H9 (cell line): ENCODE measurements around the gene PTPN3. TPM values are rescaled to one million over a fixed set of nuclear protein-coding genes. Genes with fewer than 3 reads are reported as not detected.

Source experiments
- DNase-seq: peaks from one replicate; pipeline ENCODE4 v3.0.0-alpha.2; 2017
- H2AFZ ChIP-seq: one replicate; pipeline ENCODE4 v1.6.1; 2013; ENCODE audit warnings: mild to moderate bottlenecking, low read length, control low read depth, moderate library complexity
- H2AK5ac ChIP-seq: 2 replicates; pipeline ENCODE4 v1.6.1; 2013; ENCODE audit warnings: low read length, control low read depth, mixed read lengths; ENCODE audit not compliant: insufficient read length
- H2BK120ac ChIP-seq: one replicate; pipeline ENCODE4 v1.6.1; 2013; ENCODE audit warnings: low read depth, mild to moderate bottlenecking, low read length, control low read depth, inconsistent platforms; ENCODE audit not compliant: poor library complexity, severe bottlenecking
- H2BK12ac ChIP-seq: 2 replicates; pipeline ENCODE4 v1.6.1; 2013; ENCODE audit warnings: low read length, control low read depth, mixed read lengths, low read depth; ENCODE audit not compliant: insufficient read length
- H2BK15ac ChIP-seq: 2 replicates; pipeline ENCODE4 v1.6.1; 2013; ENCODE audit warnings: low read depth, low read length, control low read depth
- H2BK20ac ChIP-seq: one replicate; pipeline ENCODE4 v1.6.1; 2013; ENCODE audit warnings: low read depth, mild to moderate bottlenecking, low read length, control low read depth, inconsistent platforms; ENCODE audit not compliant: poor library complexity, severe bottlenecking
- H2BK5ac ChIP-seq: 2 replicates; pipeline ENCODE4 v1.6.1; 2013; ENCODE audit warnings: low read length, control low read depth, mixed read lengths; ENCODE audit not compliant: insufficient read length
- H3K14ac ChIP-seq: 2 replicates; pipeline ENCODE4 v1.6.1; 2013; ENCODE audit warnings: low read length, control low read depth; ENCODE audit not compliant: insufficient read depth
- H3K18ac ChIP-seq: 2 replicates; pipeline ENCODE4 v1.6.1; 2013; ENCODE audit warnings: low read depth, mild to moderate bottlenecking, mixed read lengths, low read length, control low read depth; ENCODE audit not compliant: insufficient read length
- H3K23ac ChIP-seq: 2 replicates; pipeline ENCODE4 v1.6.1; 2013; ENCODE audit warnings: low read length, control low read depth, mixed read lengths, low read depth; ENCODE audit not compliant: insufficient read length
- H3K23me2 ChIP-seq: 2 replicates; pipeline ENCODE4 v1.6.1; 2013; ENCODE audit warnings: low read depth, mild to moderate bottlenecking, mixed read lengths, low read length, control low read depth; ENCODE audit not compliant: insufficient read length, poor library complexity, severe bottlenecking
- H3K27ac ChIP-seq: 2 replicates; pipeline ENCODE4 v1.5.1; 2013; ENCODE audit warnings: low read length, control low read depth, mixed read lengths, low read depth; ENCODE audit not compliant: insufficient read length
- H3K27me3 ChIP-seq: 2 replicates; pipeline ENCODE4 v1.6.1; 2013; ENCODE audit warnings: low read length, control low read depth, inconsistent platforms; ENCODE audit not compliant: insufficient read depth
- H3K4ac ChIP-seq: 2 replicates; pipeline ENCODE4 v1.6.1; 2013; ENCODE audit warnings: low read depth, mild to moderate bottlenecking, control low read depth, inconsistent platforms, low read length, moderate library complexity
- H3K4me1 ChIP-seq: 2 replicates; pipeline ENCODE4 v1.6.1; 2013; ENCODE audit warnings: low read length, control low read depth, inconsistent platforms; ENCODE audit not compliant: insufficient read depth
- H3K4me2 ChIP-seq: 2 replicates; pipeline ENCODE4 v1.6.1; 2013; ENCODE audit warnings: low read length, control low read depth, mixed read lengths; ENCODE audit not compliant: insufficient read length, insufficient read depth
- H3K56ac ChIP-seq: 2 replicates; pipeline ENCODE4 v1.6.1; 2013; ENCODE audit warnings: low read depth, mild to moderate bottlenecking, mixed read lengths, low read length, control low read depth; ENCODE audit not compliant: insufficient read length
- H3K79me1 ChIP-seq: 2 replicates; pipeline ENCODE4 v1.6.1; 2013; ENCODE audit warnings: low read depth, mild to moderate bottlenecking, moderate library complexity, low read length, control low read depth, inconsistent platforms; ENCODE audit not compliant: insufficient read depth, poor library complexity, severe bottlenecking
- H3K79me2 ChIP-seq: 2 replicates; pipeline ENCODE4 v1.6.1; 2013; ENCODE audit warnings: low read length, control low read depth, inconsistent platforms; ENCODE audit not compliant: insufficient read depth
- H3K9ac ChIP-seq: 2 replicates; pipeline ENCODE4 v1.6.1; 2013; ENCODE audit warnings: low read length, control low read depth, mixed read lengths; ENCODE audit not compliant: insufficient read length; ENCODE audit errors: extremely low read depth
- H3K9me3 ChIP-seq: one replicate; pipeline ENCODE4 v1.6.1; 2013; ENCODE audit warnings: low read depth, low read length, inconsistent platforms; ENCODE audit not compliant: control insufficient read depth
- H3T11ph ChIP-seq: one replicate; pipeline ENCODE4 v1.6.1; 2013; ENCODE audit warnings: mild to moderate bottlenecking, low read length, control low read depth, inconsistent platforms
- H4K20me1 ChIP-seq: one replicate; pipeline ENCODE4 v1.6.1; 2013; ENCODE audit not compliant: control insufficient read depth, insufficient read length, insufficient read depth
- H4K5ac ChIP-seq: 2 replicates; pipeline ENCODE4 v1.6.1; 2013; ENCODE audit warnings: low read depth, mild to moderate bottlenecking, mixed read lengths, low read length, control low read depth; ENCODE audit not compliant: insufficient read length
- H4K8ac ChIP-seq: replicated peaks from 2 replicates; pipeline ENCODE4 v1.6.1; 2013; ENCODE audit warnings: low read length, control low read depth, mixed read lengths, low read depth; ENCODE audit not compliant: insufficient read length
- H4K91ac ChIP-seq: 2 replicates; pipeline ENCODE4 v1.6.1; 2013; ENCODE audit warnings: low read depth, mild to moderate bottlenecking, moderate library complexity, mixed read lengths, low read length, control low read depth; ENCODE audit not compliant: insufficient read length
- H3K27ac Mint-ChIP-seq, 3 experiments: 2 replicates in 2 of 3; 3 replicates in 1 of 3; pipeline ENCODE4 v1.8.0; 2020 to 2021; ENCODE audit warnings: mixed read lengths in 3 of 3, mild to moderate bottlenecking in 1 of 3, moderate library complexity in 1 of 3
- H3K27me3 Mint-ChIP-seq: 2 replicates; pipeline ENCODE4 v1.8.0; 2021; ENCODE audit warnings: low read depth, mild to moderate bottlenecking, moderate library complexity, mixed read lengths
- H3K36me3 Mint-ChIP-seq, 3 experiments: 2 replicates in 2 of 3; 3 replicates in 1 of 3; pipeline ENCODE4 v1.8.0; 2020 to 2021; ENCODE audit warnings: low read depth in 3 of 3, mixed read lengths in 3 of 3; ENCODE audit not compliant: insufficient read depth in 1 of 3
- H3K4me1 Mint-ChIP-seq, 2 experiments: 2 replicates each; pipeline ENCODE4 v1.8.0; 2020; ENCODE audit warnings: mixed read lengths in 2 of 2
- H3K4me3 Mint-ChIP-seq, 2 experiments: 2 replicates in 1 of 2; 3 replicates in 1 of 2; pipeline ENCODE4 v1.8.0; 2020 to 2021; ENCODE audit warnings: mild to moderate bottlenecking in 2 of 2, mixed read lengths in 2 of 2, moderate library complexity in 1 of 2
- H3K9me3 Mint-ChIP-seq, 2 experiments: 2 replicates in 1 of 2; 3 replicates in 1 of 2; pipeline ENCODE4 v1.8.0; 2020; ENCODE audit warnings: mild to moderate bottlenecking in 2 of 2, mixed read lengths in 2 of 2, moderate library complexity in 1 of 2
- WGBS: extraction: QIAGEN DNeasy Blood & Tissue Kit; methylation state at CpG from one replicate; pipeline ENCODE4 v1.1.7; 2013; ENCODE audit warnings: missing lambda C conversion rate, low lambda C conversion rate, mixed read lengths; ENCODE audit not compliant: insufficient read length; ENCODE audit errors: extremely low coverage; 5-methylcytosine and 5-hydroxymethylcytosine counted together
- total RNA-seq: library from RNA; stranded (reverse); gene quantifications from 2 replicates; pipeline ENCODE4 v1.2.1, GENCODE V29; 2021
- TF ChIP-seq, protein P1 (sequence below): fragments of 200-600 bp; sonication (generic); conservative IDR thresholded peaks from 3 replicates; pipeline ENCODE4 v1.8.0; 2021; ENCODE audit warnings: antibody characterized with exemption, mild to moderate bottlenecking

PTPN3 gene
- total RNA-seq, 1 experiment from 2014 or later: 2.6 TPM

- H4K5ac ChIP-seq: no peak overlapping the region
- H3K27ac ChIP-seq: no peak overlapping the region
- H3K79me2 ChIP-seq: no peaks in the 10 kb centered on the region
- Mint-ChIP-seq H3K27ac (no peak overlapping the region), H3K4me1 (no peaks in the 10 kb centered on the region), H3K4me3 (no peak overlapping the region), H3K27me3 (no peaks in the 10 kb centered on the region; the same call in none of the 2 replicates), H3K9me3 (peaks cover 7 to 15% of the 10 kb centered on the region in 2 experiments; a peak in 4 of 5 replicates), H3K36me3 (peaks cover 0 to 6% (median 6%) of the 10 kb centered on the region in 3 experiments; a peak in 5 of 7 replicates)
- WGBS: no CpG with 5 or more reads among the region's 2 CpGs
- H2BK12ac ChIP-seq: no peak overlapping the region
- no peaks in the 10 kb centered on the region for H3K4me1 ChIP-seq
- H3K9ac ChIP-seq: no peak overlapping the region
- H3K18ac ChIP-seq: no peak overlapping the region
- H3K27me3 ChIP-seq: no peaks in the 10 kb centered on the region
- no peaks in the 10 kb centered on the region for H4K20me1 ChIP-seq
- no peak overlapping the region for H3K23ac ChIP-seq
- no peak overlapping the region for H2BK20ac ChIP-seq
- H3K14ac ChIP-seq: no peak overlapping the region
- no peak overlapping the region for H2BK120ac ChIP-seq
- no peak overlapping the region for H2AK5ac ChIP-seq
- no peak overlapping the region for H2BK5ac ChIP-seq
- no peak overlapping the region for H3K4me2 ChIP-seq
- no peak overlapping the region for H2AFZ ChIP-seq
- DNase-seq: no peak
- H3K23me2 ChIP-seq: no peaks in the 10 kb centered on the region
- no peaks in the 10 kb centered on the region for H3K9me3 ChIP-seq
- no peak overlapping the region for H3K56ac ChIP-seq
- H3K79me1 ChIP-seq: no peaks in the 10 kb centered on the region
- TF ChIP-seq, protein P1, sequence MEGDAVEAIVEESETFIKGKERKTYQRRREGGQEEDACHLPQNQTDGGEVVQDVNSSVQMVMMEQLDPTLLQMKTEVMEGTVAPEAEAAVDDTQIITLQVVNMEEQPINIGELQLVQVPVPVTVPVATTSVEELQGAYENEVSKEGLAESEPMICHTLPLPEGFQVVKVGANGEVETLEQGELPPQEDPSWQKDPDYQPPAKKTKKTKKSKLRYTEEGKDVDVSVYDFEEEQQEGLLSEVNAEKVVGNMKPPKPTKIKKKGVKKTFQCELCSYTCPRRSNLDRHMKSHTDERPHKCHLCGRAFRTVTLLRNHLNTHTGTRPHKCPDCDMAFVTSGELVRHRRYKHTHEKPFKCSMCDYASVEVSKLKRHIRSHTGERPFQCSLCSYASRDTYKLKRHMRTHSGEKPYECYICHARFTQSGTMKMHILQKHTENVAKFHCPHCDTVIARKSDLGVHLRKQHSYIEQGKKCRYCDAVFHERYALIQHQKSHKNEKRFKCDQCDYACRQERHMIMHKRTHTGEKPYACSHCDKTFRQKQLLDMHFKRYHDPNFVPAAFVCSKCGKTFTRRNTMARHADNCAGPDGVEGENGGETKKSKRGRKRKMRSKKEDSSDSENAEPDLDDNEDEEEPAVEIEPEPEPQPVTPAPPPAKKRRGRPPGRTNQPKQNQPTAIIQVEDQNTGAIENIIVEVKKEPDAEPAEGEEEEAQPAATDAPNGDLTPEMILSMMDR: no peak
- H3T11ph ChIP-seq: no peak overlapping the region
- H2BK15ac ChIP-seq: no peak overlapping the region
- H4K91ac ChIP-seq: no peak overlapping the region
- H3K4ac ChIP-seq: no peak overlapping the region
- H4K8ac ChIP-seq: no peak overlapping the region
These were observed 128.8 kb downstream of the PTPN3 start for GRCh38 chr9:109369285-109369684.
